HG03558 (cell line): ENCODE data around the gene CNTN5.
"Not testable (repeated sequence)": the region's sequence is repeated elsewhere in the genome, so short reads cannot be mapped to it uniquely, and the experiment has no call there.

Experiments
- ATAC-seq: cut with Tn5 transposase; IDR thresholded peaks from one replicate; pipeline ENCODE4 v1.9.1; 2021; ENCODE audit warnings: moderate number of reproducible peaks; ENCODE audit not compliant: unreplicated experiment; ENCODE audit errors: extremely low read depth

CNTN5 gene

GRCh38 chr11:99836739-99837138 is 816.0 kb downstream of the CNTN5 start:
- ATAC-seq: not testable (repeated sequence)

DNA sequence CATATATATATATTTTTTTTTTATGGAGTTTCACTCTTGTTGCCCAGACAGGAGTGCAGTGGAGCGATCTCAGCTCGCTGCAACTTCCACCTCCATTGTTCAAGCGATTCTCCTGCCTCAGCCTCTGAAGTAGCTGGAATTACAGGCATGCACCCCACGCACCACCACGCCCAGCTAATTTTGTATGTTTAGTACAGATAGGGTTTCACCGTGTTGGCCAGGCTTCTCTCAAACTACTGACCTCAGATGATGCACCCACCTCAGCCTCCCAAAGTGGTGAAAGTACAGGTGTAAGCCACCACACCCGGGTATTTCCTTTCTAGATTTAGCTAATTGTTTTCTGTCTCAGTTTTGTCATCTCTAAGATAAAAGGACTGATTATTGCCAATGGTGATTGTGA is 821.1 kb downstream of the CNTN5 start:
- no peak for ATAC-seq

- no peak for ATAC-seq
Observed at GRCh38 chr11:99865951-99866350, 845.2 kb downstream of the CNTN5 start.

DNA sequence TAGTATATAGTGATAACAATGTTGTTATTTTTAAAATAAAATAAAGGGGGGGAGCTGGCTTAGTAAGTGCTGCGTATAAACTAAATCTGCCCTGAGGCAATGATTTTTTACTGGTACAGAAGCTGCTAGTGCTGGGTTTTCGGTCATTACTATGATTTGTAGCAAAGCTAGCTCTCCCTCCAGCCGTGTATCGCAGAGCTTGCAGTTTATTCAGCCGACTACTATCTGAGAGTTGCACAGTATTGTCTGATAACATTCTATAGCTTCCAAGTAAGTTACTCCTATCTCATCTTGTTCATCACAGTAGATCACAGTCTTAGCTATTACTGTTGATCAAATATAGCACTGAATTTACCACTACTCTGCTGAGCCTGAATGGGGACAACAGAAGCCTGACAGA is 860.9 kb downstream of the CNTN5 start:
- ATAC-seq: no peak

DNA sequence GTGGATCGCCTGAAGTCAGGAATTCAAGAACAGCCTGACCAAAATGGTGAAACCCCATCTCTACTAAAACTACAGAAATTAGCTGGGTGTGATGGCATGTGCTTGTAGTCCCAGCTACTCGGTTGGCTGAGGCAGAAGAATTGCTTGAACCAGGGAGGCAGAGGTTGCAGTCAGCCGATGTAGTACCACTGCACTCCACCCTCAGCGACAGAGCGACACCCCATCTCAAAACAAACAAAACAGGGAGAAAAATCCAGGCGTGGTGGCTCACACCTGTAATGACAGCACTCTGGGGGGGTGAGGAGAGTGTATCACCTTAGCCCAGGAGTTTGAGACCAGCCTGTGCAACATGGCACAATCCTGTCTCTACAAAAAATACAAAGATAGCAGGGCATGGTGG is 864.0 kb downstream of the CNTN5 start:
- no peak for ATAC-seq

GRCh38 chr11:99887481-99887880 is 866.7 kb downstream of the CNTN5 start:
- no peak for ATAC-seq

- ATAC-seq: no peak
Observed at GRCh38 chr11:99893811-99894210, 873.1 kb downstream of the CNTN5 start.

- ATAC-seq: no peak
Observed at GRCh38 chr11:99901175-99901574, 880.4 kb downstream of the CNTN5 start.

- no peak for ATAC-seq
Observed at GRCh38 chr11:99911116-99911515, 890.4 kb downstream of the CNTN5 start.

GRCh38 chr11:99916078-99916477 is 895.3 kb downstream of the CNTN5 start:
- ATAC-seq: no peak

GRCh38 chr11:99918761-99919160 is 898.0 kb downstream of the CNTN5 start:
- no peak for ATAC-seq

GRCh38 chr11:99920956-99921355 is 900.2 kb downstream of the CNTN5 start:
- no peak for ATAC-seq

GRCh38 chr11:99925968-99926367 is 905.2 kb downstream of the CNTN5 start:
- no peak for ATAC-seq

DNA sequence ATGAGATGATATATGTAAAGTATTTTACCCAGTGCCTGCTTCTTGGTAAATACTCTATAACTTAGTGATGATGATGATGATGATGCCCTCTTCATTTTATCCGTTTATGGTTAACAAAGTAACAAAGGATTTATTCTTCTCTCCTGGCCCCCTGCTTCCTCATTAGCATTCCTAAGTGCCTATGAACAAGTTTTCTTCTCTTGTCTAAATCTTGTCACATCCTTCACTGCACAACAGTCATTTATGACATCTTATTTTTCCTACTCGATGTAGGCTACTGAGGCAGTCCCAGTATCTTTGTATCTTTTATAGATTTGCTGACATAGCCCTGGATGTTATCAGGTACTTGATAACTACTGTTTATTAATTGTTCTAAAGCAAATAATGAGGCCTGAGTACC is 911.9 kb downstream of the CNTN5 start:
- no peak for ATAC-seq

DNA sequence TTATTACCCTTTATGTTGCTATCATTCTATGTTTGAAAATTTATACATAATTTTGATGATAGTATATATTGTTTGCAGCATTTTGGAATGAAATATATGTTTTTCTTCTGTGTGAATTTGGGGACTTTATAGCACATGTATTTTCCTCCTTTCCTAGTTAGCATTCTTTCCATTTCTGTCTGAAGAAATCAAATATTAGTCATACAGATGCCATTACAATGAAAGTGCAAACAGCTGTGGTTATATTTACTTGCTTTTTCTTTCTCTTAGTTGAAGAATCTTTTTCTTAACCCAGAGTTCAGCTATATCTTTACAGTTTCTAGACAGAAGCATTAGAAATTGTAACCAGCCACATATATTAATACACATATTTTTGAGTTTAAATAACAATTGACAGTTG is 913.3 kb downstream of the CNTN5 start:
- no peak for ATAC-seq

DNA sequence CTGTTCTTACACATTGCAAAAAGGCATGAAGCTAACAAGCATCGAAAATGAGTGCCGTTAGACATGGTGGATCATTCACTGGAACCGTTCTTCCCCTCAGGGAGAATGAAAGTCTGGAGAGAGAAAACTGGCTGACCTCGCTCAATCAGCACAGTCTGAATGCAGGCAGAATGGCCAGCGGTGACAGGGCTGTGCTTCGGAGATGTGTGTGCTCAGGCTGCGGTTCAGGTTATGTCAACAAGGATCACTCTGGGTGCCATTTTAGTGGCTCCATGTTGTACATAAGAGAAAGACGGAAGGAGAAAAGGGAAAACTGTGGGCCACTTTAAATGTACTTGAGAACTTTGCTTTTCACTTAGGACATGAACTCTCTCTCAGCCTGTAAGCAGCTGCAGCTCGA is 916.6 kb downstream of the CNTN5 start:
- ATAC-seq: no peak

DNA sequence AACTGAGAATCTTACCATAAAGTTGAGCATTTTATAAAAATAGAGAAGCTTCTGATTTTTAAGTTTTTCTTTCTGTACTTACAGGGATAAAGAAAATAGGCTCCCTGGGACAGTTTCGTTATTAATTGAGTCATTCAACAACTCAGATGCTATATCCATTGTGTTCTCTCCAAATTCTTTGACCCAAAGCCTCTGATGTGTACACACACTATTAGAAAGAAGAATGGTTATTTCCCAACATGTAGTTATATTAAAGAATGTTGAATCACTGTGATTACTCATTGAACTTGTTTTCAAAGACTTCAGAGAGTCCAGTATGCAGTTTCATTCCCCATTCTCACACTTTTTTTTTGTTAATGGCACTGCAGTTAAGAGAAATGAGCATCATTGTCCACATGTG is 932.1 kb downstream of the CNTN5 start:
- ATAC-seq: no peak

DNA sequence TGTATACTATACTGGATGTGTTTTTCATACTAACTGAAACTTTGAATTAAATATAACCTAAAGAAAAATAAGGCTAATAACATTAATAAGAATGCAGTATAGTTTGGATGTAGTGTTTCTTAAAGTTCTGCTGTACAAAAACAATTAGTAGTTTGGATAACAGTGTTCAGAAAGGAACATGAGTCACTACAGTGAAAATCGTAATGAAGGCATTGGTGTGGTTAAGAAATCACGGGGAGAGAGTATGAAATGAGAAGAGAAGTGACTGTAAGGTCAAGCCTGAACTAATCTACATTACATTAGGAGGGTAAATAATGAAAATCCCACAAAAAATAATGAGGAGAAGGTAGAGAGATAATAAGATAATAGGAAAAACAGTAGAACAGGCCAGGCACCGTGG is 939.8 kb downstream of the CNTN5 start:
- no peak for ATAC-seq

DNA sequence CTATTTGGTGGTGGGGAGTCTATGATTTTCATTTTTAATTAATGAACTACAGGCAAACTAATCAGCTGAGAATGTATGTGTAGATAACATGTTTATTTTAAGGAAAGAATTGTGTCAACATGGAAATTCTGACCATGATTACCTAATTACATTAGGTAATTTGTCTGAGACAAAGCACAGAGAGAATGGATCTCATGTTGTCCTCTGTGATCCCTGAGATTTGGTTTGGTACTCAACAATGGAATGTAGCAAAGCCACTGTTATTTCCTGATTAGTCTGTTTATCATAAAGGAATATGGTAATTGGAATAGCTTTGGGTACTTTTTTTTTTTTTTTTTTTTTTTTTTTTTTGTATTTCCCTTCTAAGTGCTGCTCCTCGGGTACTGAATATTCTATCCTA is 947.6 kb downstream of the CNTN5 start:
- no peak for ATAC-seq

GRCh38 chr11:99973993-99974392 is 953.2 kb downstream of the CNTN5 start:
- no peak for ATAC-seq

DNA sequence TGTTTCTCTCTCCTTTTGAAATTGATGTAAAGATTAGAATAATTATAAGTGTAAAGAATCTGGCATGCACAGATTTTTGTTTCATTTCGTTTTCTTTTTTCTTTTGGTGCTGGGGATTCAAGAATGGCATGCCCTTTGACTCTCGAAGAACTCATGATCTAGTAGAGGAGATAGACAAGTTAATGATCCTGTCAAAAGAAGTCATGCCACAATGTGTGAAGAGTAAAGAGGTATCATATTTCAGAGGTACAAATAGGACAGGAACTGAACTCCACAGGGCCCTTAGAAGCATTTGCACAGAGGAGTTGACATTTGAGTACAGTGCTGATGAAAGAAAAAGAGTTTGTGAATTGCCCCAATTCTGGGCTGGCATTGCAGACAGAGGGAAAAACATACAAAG is 958.3 kb downstream of the CNTN5 start:
- ATAC-seq: no peak

DNA sequence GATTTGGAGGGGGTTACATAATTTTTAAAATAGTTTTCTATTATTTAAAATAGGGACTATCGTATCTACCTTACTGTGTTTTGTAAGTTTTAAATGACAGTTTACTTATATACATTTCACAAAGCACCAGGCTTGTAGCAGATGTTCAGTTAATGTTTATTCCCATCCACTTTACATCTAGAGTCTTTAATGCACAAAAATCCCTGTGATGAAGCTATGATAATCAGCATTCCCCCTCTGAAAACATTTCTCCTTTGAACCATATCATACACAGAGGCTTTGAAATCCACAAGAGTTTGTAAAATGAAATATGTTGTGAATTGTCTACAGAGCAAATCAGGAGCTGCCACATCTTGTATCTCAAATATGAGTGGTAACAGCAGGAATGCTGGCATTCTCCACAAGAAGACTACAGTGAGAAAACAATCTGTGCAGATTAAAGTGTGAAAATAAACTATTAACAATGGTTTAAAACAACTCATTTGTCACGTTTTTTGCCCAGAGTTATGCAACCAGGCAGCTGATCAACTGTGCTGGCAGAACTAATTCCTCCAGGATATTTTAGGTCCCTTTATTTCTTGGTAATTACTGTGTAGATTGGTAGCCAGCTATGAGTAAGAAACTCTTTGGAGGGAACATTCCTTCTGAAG is 967.2 kb downstream of the CNTN5 start:
- ATAC-seq: no peak

DNA sequence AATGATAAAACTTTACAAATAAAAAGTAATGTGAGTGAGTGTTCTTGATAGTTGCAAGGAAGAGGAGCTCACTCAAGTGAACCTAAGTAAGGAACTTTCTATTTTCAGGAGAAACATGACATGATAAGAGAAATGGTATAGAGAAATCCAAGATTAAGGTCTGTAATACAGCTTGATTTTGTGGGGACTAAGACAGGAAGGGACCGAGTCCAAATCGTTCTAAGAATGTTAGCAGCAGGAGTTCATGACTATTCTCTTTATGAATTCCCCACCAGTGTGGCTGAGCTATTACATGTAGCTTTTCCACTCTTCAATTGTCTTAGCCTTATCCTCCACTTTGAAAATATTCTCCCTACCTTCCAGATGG is 967.7 kb downstream of the CNTN5 start:
- ATAC-seq: no peak
